ENCODE results near the gene SNTB2. TPM values are rescaled to one million over a fixed set of nuclear protein-coding genes. Genes with fewer than 3 reads are reported as not detected.

SNTB2 gene
- total and polyA plus RNA-seq, 7 donors: 2.7 to 19.4 (median 12.6) TPM

GRCh38 chr16:69315486-69316311 lies 128.7 kb downstream of the SNTB2 start:
- TF ChIP-seq CTCF (IDR thresholded peaks at IDR 0.05): no peak
- 75 to 87% (median 76%) methylated on average over 30 of the region's 30 CpGs for WGBS, 3 donors
- Histone ChIP-seq H3K4me3 (no peak overlapping the region), H3K36me3 (ENCODE audit: insufficient read depth in 1 of 2, low read depth in 1 of 2) (peaks cover 7 to 68% of the 10 kb centered on the region in 2 donors), H3K27ac (peak overlapping the region; percentile 77), H3K4me1 (peaks cover 29% of the 10 kb centered on the region), H3K27me3 (ENCODE audit: insufficient read depth in 3 of 3, low read length in 2 of 3) (no peaks in the 10 kb centered on the region), H3K9me3 (no peaks in the 10 kb centered on the region)
- no peak for ATAC-seq
- intact Hi-C loops (cut with DNase I): no loop called here
- no peak for DNase-seq

- H3K27me3 ChIP-seq (ENCODE audit: insufficient read depth in 3 of 3, low read length in 2 of 3): no peaks in the 10 kb centered on the region
- peak; percentile 45 to 62 (median 57) for ATAC-seq
- H3K36me3 ChIP-seq (ENCODE audit: insufficient read depth in 1 of 2, low read depth in 1 of 2): peaks cover 7 to 77% of the 10 kb centered on the region in 2 donors
- no peaks in the 10 kb centered on the region for H3K9me3 ChIP-seq
- DNase-seq: peak; percentile 49 to 57
- intact Hi-C loops (cut with DNase I): no loop called here
- TF ChIP-seq CTCF (IDR thresholded peaks at IDR 0.05): no peak
- H3K4me1 ChIP-seq: peaks cover 29% of the 10 kb centered on the region
- H3K4me3 ChIP-seq: no peak overlapping the region
- peak overlapping the region; percentile 77 for H3K27ac ChIP-seq
- 64 to 72% (median 68%) methylated on average over 17 of the region's 17 CpGs for WGBS, 3 donors
Measured at GRCh38 chr16:69316595-69317034, 129.7 kb downstream of the SNTB2 start.

GRCh38 chr16:69318177-69318910 lies 131.4 kb downstream of the SNTB2 start:
- no peak for TF ChIP-seq CTCF (IDR thresholded peaks at IDR 0.05)
- Histone ChIP-seq H3K27me3 (ENCODE audit: insufficient read depth in 3 of 3, low read length in 2 of 3) (no peaks in the 10 kb centered on the region), H3K4me1 (peaks cover 21% of the 10 kb centered on the region), H3K27ac (peak overlapping the region; percentile 77), H3K36me3 (ENCODE audit: insufficient read depth in 1 of 2, low read depth in 1 of 2) (peaks cover 10 to 92% of the 10 kb centered on the region in 2 donors), H3K9me3 (no peaks in the 10 kb centered on the region), H3K4me3 (no peak overlapping the region)
- 81 to 92% (median 89%) methylated on average over 30 of the region's 30 CpGs for WGBS, 3 donors
- intact Hi-C loops (cut with DNase I): loop anchor here in 1 of 2 donors (2.0 kb wide), 1 partner anchor 66 kb away; no protein-coding TSS in a partner anchor
- DNase-seq (no peak), ATAC-seq (peak; percentile 36 to 62 (median 46))

- H3K4me3 ChIP-seq: no peak overlapping the region
- H3K36me3 ChIP-seq (ENCODE audit: insufficient read depth in 1 of 2, low read depth in 1 of 2): peaks cover 10 to 95% of the 10 kb centered on the region in 2 donors
- no peak for TF ChIP-seq CTCF (IDR thresholded peaks at IDR 0.05)
- ATAC-seq (no peak), DNase-seq (no peak)
- 74 to 76% (median 74%) methylated on average over 10 of the region's 10 CpGs for WGBS, 3 donors
- no peaks in the 10 kb centered on the region for H3K27me3 ChIP-seq (ENCODE audit: insufficient read depth in 3 of 3, low read length in 2 of 3)
- no peak overlapping the region for H3K27ac ChIP-seq
- intact Hi-C loops (cut with DNase I): loop anchor here in 1 of 2 donors (2.0 kb wide), 1 partner anchor 66 kb away; no protein-coding TSS in a partner anchor
- H3K9me3 ChIP-seq: no peaks in the 10 kb centered on the region
- H3K4me1 ChIP-seq: peaks cover 27% of the 10 kb centered on the region
Measured at GRCh38 chr16:69318911-69319289, 131.9 kb downstream of the SNTB2 start.

All from psoas muscle (tissue), 8 donors.